Measurements from ENCODE around the gene PGAM2. TPM values are rescaled to one million over a fixed set of nuclear protein-coding genes. Genes with fewer than 3 reads are reported as not detected.

PGAM2 gene
- total and polyA plus RNA-seq, 2 experiments from 2014 or later: 2.9 to 7.8 TPM

GRCh38 chr7:44073664-44074348 is 8.4 kb upstream of the PGAM2 start (continued):
- no peak for TF ChIP-seq EZH2 (IDR thresholded peaks at IDR 0.05; ENCODE audit: low read depth, unreplicated experiment)
- no peak for TF ChIP-seq POLR2AphosphoS5 (IDR thresholded peaks at IDR 0.05; ENCODE audit: low read depth)
- no peak for TF ChIP-seq ZNF114 (CRISPR knock-in tag; IDR thresholded peaks at IDR 0.05)
- no peak for TF ChIP-seq NANOG (IDR thresholded peaks at IDR 0.05; ENCODE audit: borderline replicate concordance)
- TF ChIP-seq ZNF462 (CRISPR knock-in tag; IDR thresholded peaks at IDR 0.05): no peak

GRCh38 chr7:44072364-44073231 is 7.2 kb upstream of the PGAM2 start:
- TF ChIP-seq CTCF (conservative IDR thresholded peaks at IDR 0.05; ENCODE audit: low read depth in 2 of 2): peak; percentile 71 to 87
- no peak for TF ChIP-seq ZNF114 (CRISPR knock-in tag; IDR thresholded peaks at IDR 0.05)
- no peak for TF ChIP-seq EZH2 (IDR thresholded peaks at IDR 0.05; ENCODE audit: low read depth, unreplicated experiment)
- no peak for TF ChIP-seq EZH2phosphoT487 (IDR thresholded peaks at IDR 0.05; ENCODE audit: unreplicated experiment)
- Histone ChIP-seq H3K4me3 (no peak overlapping the region), H2AFZ (no peak overlapping the region), H3K4me1 (ENCODE audit: insufficient read depth) (no peaks in the 10 kb centered on the region), H3F3A (replicated peaks; ENCODE audit: low read depth) (no peaks in the 10 kb centered on the region; the same call in 1 of the 2 replicates), H3K4me2 (no peak overlapping the region), H3K27me3 (ENCODE audit: insufficient read depth) (peaks cover 23% of the 10 kb centered on the region), H4K20me1 (replicated peaks; ENCODE audit: insufficient read depth) (no peaks in the 10 kb centered on the region; the same call in 1 of the 2 replicates), H3K9me2 (ENCODE audit: insufficient read depth) (no peaks in the 10 kb centered on the region), H3K36me3 (ENCODE audit: insufficient read depth) (no peaks in the 10 kb centered on the region), H3K27ac (ENCODE audit: low read depth) (no peak overlapping the region), H3K79me2 (replicated peaks; ENCODE audit: insufficient read depth) (no peaks in the 10 kb centered on the region)
- ATAC-seq: peak; percentile 96
- Mint-ChIP-seq H3K4me3 (no peak overlapping the region; the same call in 2 of the 3 replicates), H3K36me3 (ENCODE audit: low read depth) (peaks cover 18% of the 10 kb centered on the region), H3K9me3 (no peaks in the 10 kb centered on the region), H3K27me3 (ENCODE audit: insufficient read depth, low read depth, poor library complexity) (peaks cover 16% of the 10 kb centered on the region), H3K27ac (no peak overlapping the region; the same call in 1 of the 2 replicates), H3K4me1 (no peaks in the 10 kb centered on the region; the same call in 2 of the 3 replicates)
- peak; percentile 90 for DNase-seq (ENCODE audit: low spot score)
